ENCODE data around the gene TMEM63A.

TMEM63A gene

DNA sequence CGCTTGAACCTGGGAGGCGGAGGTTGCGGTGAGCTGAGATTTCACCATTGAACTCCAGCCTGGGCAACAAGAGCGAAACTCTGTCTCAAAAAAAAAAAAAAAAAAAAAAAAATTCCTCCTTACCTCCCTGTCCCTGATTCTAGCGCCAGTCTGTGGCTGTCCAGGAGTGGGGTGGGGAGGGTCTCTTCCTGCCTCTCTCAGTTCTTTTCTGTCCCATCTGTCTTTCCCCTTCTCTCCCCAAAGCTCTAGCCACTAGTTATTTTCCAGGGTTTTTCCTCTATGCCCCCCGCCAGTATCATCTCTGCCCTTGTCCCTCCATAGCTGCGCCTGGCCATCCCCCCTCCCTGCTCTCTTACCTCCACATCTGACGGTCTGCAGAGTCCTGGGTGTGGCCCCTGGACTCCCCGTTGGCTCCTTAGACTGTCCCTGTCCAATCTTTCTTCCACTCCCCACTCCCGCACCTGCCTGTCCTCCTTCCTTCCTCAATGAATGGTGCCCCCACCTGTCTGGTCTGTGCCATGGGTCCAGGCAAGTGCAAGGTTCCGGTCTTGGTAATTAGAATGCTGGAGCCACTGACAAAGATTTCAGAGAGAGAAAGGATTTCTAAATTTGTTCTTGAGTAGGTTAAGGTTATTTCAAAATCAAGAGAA, 1.6 kb upstream of the TMEM63A start:
- TF ChIP-seq EZH2 (optimal IDR thresholded peaks at IDR 0.05; ENCODE audit: low read depth, low read length) (no peak), EZH2phosphoT487 (IDR thresholded peaks at IDR 0.05; ENCODE audit: low read length) (no peak)
- TF ChIP-seq, protein P1, sequence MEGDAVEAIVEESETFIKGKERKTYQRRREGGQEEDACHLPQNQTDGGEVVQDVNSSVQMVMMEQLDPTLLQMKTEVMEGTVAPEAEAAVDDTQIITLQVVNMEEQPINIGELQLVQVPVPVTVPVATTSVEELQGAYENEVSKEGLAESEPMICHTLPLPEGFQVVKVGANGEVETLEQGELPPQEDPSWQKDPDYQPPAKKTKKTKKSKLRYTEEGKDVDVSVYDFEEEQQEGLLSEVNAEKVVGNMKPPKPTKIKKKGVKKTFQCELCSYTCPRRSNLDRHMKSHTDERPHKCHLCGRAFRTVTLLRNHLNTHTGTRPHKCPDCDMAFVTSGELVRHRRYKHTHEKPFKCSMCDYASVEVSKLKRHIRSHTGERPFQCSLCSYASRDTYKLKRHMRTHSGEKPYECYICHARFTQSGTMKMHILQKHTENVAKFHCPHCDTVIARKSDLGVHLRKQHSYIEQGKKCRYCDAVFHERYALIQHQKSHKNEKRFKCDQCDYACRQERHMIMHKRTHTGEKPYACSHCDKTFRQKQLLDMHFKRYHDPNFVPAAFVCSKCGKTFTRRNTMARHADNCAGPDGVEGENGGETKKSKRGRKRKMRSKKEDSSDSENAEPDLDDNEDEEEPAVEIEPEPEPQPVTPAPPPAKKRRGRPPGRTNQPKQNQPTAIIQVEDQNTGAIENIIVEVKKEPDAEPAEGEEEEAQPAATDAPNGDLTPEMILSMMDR (IDR thresholded peaks at IDR 0.05; ENCODE audit: low read length), result no peak; the same call in 1 of the 2 replicates
- Histone ChIP-seq H3K4me2 (ENCODE audit: low read depth, low read length) (peak overlapping the region; percentile 99; the same call in 1 of the 2 replicates), H3F3A (ENCODE audit: insufficient read depth, low read length) (peaks cover 40% of the 10 kb centered on the region), H3K4me3 (ENCODE audit: low read length) (no peak overlapping the region), H3K79me2 (ENCODE audit: low read length) (peaks cover 50% of the 10 kb centered on the region), H3K9me3 (replicated peaks; ENCODE audit: insufficient read depth, low read length) (no peaks in the 10 kb centered on the region), H3K4me1 (ENCODE audit: low read length) (peaks cover 25% of the 10 kb centered on the region), H3K9me2 (replicated peaks; ENCODE audit: insufficient read depth, low read length) (no peaks in the 10 kb centered on the region), H3K27me3 (replicated peaks; ENCODE audit: insufficient read depth, low read length) (no peaks in the 10 kb centered on the region), H4K20me1 (ENCODE audit: insufficient read depth, low read length) (no peaks in the 10 kb centered on the region), H3K9ac (ENCODE audit: low read length) (no peak overlapping the region), H2AFZ (ENCODE audit: low read length) (no peak overlapping the region), H3K36me3 (replicated peaks; ENCODE audit: insufficient read depth, low read length) (no peaks in the 10 kb centered on the region), H3K27ac (ENCODE audit: low read length) (no peak overlapping the region; the same call in 1 of the 2 replicates)
- DNase-seq, result no peak

DNA sequence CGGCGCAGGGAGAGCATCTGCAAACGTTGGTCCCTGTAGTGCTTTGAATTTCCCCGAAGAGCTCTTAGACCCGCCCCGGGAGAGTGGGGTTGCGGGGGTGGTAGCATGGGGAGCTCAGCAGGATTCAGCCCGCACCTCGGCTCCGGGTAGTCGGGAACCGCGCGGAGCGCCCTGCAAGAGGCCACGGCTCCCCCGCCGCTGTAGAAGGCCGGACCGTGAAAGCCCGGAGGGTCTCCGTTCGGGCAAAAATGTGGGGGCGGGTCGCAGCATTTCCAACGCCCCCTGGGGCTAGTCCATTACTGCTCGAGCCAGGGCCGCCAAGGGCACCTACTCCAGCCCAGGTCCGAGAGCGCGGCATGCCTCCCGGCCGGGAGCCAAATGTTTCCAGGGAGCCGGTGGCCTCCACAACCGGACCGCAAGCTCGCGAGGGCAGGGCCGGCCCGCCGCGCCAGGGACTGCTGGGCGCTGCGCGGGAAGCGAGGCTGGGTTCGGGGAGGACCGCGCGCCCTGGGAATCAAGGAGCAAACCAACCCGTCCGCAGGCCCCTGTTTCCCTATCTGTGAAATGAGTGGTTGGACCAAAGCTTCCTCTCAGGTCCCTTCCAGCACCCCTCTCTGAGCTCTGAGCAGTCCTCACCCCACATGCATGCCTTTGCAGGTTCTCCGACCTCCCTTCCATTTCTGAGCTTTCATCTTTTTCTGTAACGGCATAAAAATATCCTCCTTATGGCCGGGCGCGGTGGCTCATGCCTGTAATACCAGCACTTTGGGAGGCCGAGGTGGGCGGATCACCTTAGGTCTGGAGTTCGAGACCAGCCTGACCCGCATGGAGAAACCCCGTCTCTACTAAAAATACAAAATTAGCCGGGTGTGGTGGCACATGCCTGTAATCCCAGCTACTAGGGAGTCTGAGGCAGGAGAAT, 775 bp upstream of the TMEM63A start:
- peaks cover 33% of the 10 kb centered on the region for H3K4me1 ChIP-seq (ENCODE audit: low read length)
- H3K4me3 ChIP-seq (ENCODE audit: low read length), result peak overlapping the region; percentile 79
- peak overlapping the region; percentile 86 for H2AFZ ChIP-seq (ENCODE audit: low read length)
- H3K79me2 ChIP-seq (ENCODE audit: low read length), result peaks cover 58% of the 10 kb centered on the region
- peak overlapping the region; percentile 97 for H3K27ac ChIP-seq (ENCODE audit: low read length)
- H3F3A ChIP-seq (ENCODE audit: insufficient read depth, low read length), result peaks cover 40% of the 10 kb centered on the region
- H4K20me1 ChIP-seq (ENCODE audit: insufficient read depth, low read length), result no peaks in the 10 kb centered on the region
- no peaks in the 10 kb centered on the region for H3K27me3 ChIP-seq (replicated peaks; ENCODE audit: insufficient read depth, low read length)
- peak overlapping the region; percentile 89 for H3K9ac ChIP-seq (ENCODE audit: low read length)
- H3K9me3 ChIP-seq (replicated peaks; ENCODE audit: insufficient read depth, low read length), result no peaks in the 10 kb centered on the region
- no peaks in the 10 kb centered on the region for H3K36me3 ChIP-seq (replicated peaks; ENCODE audit: insufficient read depth, low read length)
- TF ChIP-seq EZH2phosphoT487 (IDR thresholded peaks at IDR 0.05; ENCODE audit: low read length) (no peak), EZH2 (optimal IDR thresholded peaks at IDR 0.05; ENCODE audit: low read depth, low read length) (no peak)
- TF ChIP-seq, protein P1 (IDR thresholded peaks at IDR 0.05; ENCODE audit: low read length), result no peak
- H3K9me2 ChIP-seq (replicated peaks; ENCODE audit: insufficient read depth, low read length), result no peaks in the 10 kb centered on the region
- H3K4me2 ChIP-seq (ENCODE audit: low read depth, low read length), result peak overlapping the region; percentile 99
- peak; percentile 51 for DNase-seq

DNA sequence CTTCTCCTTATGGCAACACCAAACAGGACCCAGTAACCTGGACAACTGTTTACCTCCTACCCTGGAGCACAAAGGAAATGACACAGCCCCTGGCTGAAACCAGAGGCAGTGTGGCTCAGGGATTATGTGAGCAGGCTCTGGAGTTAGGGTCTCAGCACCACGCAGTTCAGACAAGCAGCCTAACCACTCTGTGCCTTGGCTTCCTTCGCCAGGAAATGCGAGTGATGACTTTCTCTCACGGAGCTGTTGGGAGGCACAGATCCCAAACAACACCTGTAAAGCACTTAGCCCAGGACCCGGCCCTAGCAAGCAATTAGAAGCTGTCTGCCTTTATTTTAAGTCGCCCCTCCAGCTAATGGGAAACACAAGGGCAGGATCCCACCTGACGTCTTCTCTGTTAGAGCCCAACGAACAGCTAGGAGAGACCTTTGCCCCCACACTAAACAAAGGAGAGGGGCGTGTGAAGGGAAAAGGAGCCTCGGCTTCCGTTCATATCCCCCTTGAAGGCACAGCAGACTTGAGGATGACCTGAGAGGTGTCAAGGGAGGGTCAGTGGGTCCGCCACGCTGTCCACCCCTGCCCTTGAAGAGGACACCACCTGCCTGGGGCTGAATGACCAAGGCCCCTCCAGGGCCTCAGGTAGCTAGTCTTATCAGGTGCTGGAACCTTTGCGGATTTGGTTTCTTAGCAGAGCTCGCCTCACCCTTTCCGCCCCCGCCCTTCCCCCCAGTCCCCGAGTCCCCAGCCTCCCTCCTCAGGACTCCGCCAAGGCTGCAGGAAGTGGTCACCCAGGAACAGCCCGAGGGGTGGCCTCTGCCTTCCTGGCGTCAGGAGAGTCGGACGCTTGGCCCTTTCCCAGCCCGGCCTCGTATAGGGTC, 860 bp downstream of the TMEM63A start:
- H4K20me1 ChIP-seq (ENCODE audit: insufficient read depth, low read length), result no peaks in the 10 kb centered on the region
- peak overlapping the region; percentile 27 for H2AFZ ChIP-seq (ENCODE audit: low read length)

More for the DNA sequence above, 860 bp downstream of the TMEM63A start:
- Histone ChIP-seq H3K9me3 (replicated peaks; ENCODE audit: insufficient read depth, low read length) (no peaks in the 10 kb centered on the region), H3K27me3 (replicated peaks; ENCODE audit: insufficient read depth, low read length) (no peaks in the 10 kb centered on the region), H3F3A (ENCODE audit: insufficient read depth, low read length) (peaks cover 43% of the 10 kb centered on the region), H3K79me2 (ENCODE audit: low read length) (peaks cover 74% of the 10 kb centered on the region), H3K27ac (ENCODE audit: low read length) (peak overlapping the region; percentile 97), H3K4me2 (ENCODE audit: low read depth, low read length) (peak overlapping the region; percentile 99), H3K36me3 (replicated peaks; ENCODE audit: insufficient read depth, low read length) (0 out of 2 replicates have a peak, but pooled peaks cover 10% of the 10 kb centered on the region), H3K9ac (ENCODE audit: low read length) (peak overlapping the region; percentile 89), H3K4me3 (ENCODE audit: low read length) (peak overlapping the region; percentile 79), H3K4me1 (ENCODE audit: low read length) (peaks cover 49% of the 10 kb centered on the region), H3K9me2 (replicated peaks; ENCODE audit: insufficient read depth, low read length) (no peaks in the 10 kb centered on the region)
- TF ChIP-seq EZH2phosphoT487 (IDR thresholded peaks at IDR 0.05; ENCODE audit: low read length), result no peak
- TF ChIP-seq EZH2 (optimal IDR thresholded peaks at IDR 0.05; ENCODE audit: low read depth, low read length), result no peak
- TF ChIP-seq, protein P1 (IDR thresholded peaks at IDR 0.05; ENCODE audit: low read length), result no peak
- peak; percentile 86 for DNase-seq

Data from MM.1S (cell line).